ENCODE results near the gene DKK3.

Gene DKK3

GRCh38 chr11:12032968-12033367 lies 24.5 kb upstream of the DKK3 start:
- in situ Hi-C loops (cut with HindIII; ENCODE audit: low pct_ligation_motif_present, low pct_unique_long_range_greater_than_20kb, low sequenced_read_pairs) = no loop called here
- DNase-seq = no peak

GRCh38 chr11:12031856-12032544 lies 23.6 kb upstream of the DKK3 start:
- in situ Hi-C loops (cut with HindIII; ENCODE audit: low pct_ligation_motif_present, low pct_unique_long_range_greater_than_20kb, low sequenced_read_pairs) = no loop called here
- no peak for DNase-seq

GRCh38 chr11:12029738-12030363 lies 21.4 kb upstream of the DKK3 start:
- DNase-seq = peak; percentile 64
- in situ Hi-C loops (cut with HindIII; ENCODE audit: low pct_ligation_motif_present, low pct_unique_long_range_greater_than_20kb, low sequenced_read_pairs) = no loop called here

GRCh38 chr11:12029119-12029518 lies 20.7 kb upstream of the DKK3 start:
- in situ Hi-C loops (cut with HindIII; ENCODE audit: low pct_ligation_motif_present, low pct_unique_long_range_greater_than_20kb, low sequenced_read_pairs) = no loop called here
- DNase-seq = no peak

GRCh38 chr11:12028303-12028702 lies 19.9 kb upstream of the DKK3 start:
- in situ Hi-C loops (cut with HindIII; ENCODE audit: low pct_ligation_motif_present, low pct_unique_long_range_greater_than_20kb, low sequenced_read_pairs) = no loop called here
- DNase-seq = no peak

GRCh38 chr11:12026331-12027211 lies 18.1 kb upstream of the DKK3 start:
- in situ Hi-C loops (cut with HindIII; ENCODE audit: low pct_ligation_motif_present, low pct_unique_long_range_greater_than_20kb, low sequenced_read_pairs) = no loop called here
- DNase-seq = no peak

- no peak for DNase-seq
- in situ Hi-C loops (cut with HindIII; ENCODE audit: low pct_ligation_motif_present, low pct_unique_long_range_greater_than_20kb, low sequenced_read_pairs) = no loop called here
Observed at GRCh38 chr11:12024254-12024926, 16.0 kb upstream of the DKK3 start.

- in situ Hi-C loops (cut with HindIII; ENCODE audit: low pct_ligation_motif_present, low pct_unique_long_range_greater_than_20kb, low sequenced_read_pairs) = no loop called here
- no peak for DNase-seq
Observed at GRCh38 chr11:12023015-12023414, 14.6 kb upstream of the DKK3 start.

- no peak for DNase-seq
Observed at GRCh38 chr11:12020546-12020945, 12.1 kb upstream of the DKK3 start.

GRCh38 chr11:12019866-12020416 lies 11.5 kb upstream of the DKK3 start:
- in situ Hi-C loops (cut with HindIII; ENCODE audit: low pct_ligation_motif_present, low pct_unique_long_range_greater_than_20kb, low sequenced_read_pairs) = no loop called here
- no peak for DNase-seq

More at GRCh38 chr11:12020546-12020945, 12.1 kb upstream of the DKK3 start:
- in situ Hi-C loops (cut with HindIII; ENCODE audit: low pct_ligation_motif_present, low pct_unique_long_range_greater_than_20kb, low sequenced_read_pairs) = no loop called here

- in situ Hi-C loops (cut with HindIII; ENCODE audit: low pct_ligation_motif_present, low pct_unique_long_range_greater_than_20kb, low sequenced_read_pairs) = no loop called here
Observed at GRCh38 chr11:12019337-12019736, 10.9 kb upstream of the DKK3 start.

GRCh38 chr11:12017865-12018453 lies 9.5 kb upstream of the DKK3 start:
- in situ Hi-C loops (cut with HindIII; ENCODE audit: low pct_ligation_motif_present, low pct_unique_long_range_greater_than_20kb, low sequenced_read_pairs) = no loop called here
- no peak for DNase-seq

More at GRCh38 chr11:12019337-12019736, 10.9 kb upstream of the DKK3 start:
- DNase-seq = no peak

GRCh38 chr11:12017243-12017678 lies 8.8 kb upstream of the DKK3 start:
- in situ Hi-C loops (cut with HindIII; ENCODE audit: low pct_ligation_motif_present, low pct_unique_long_range_greater_than_20kb, low sequenced_read_pairs) = no loop called here
- DNase-seq = no peak

- no peak for DNase-seq
- in situ Hi-C loops (cut with HindIII; ENCODE audit: low pct_ligation_motif_present, low pct_unique_long_range_greater_than_20kb, low sequenced_read_pairs) = no loop called here
Observed at GRCh38 chr11:12016246-12016645, 7.8 kb upstream of the DKK3 start.

GRCh38 chr11:12015486-12015885 lies 7.1 kb upstream of the DKK3 start:
- in situ Hi-C loops (cut with HindIII; ENCODE audit: low pct_ligation_motif_present, low pct_unique_long_range_greater_than_20kb, low sequenced_read_pairs) = no loop called here
- no peak for DNase-seq

GRCh38 chr11:12013781-12014180 lies 5.4 kb upstream of the DKK3 start:
- in situ Hi-C loops (cut with HindIII; ENCODE audit: low pct_ligation_motif_present, low pct_unique_long_range_greater_than_20kb, low sequenced_read_pairs) = no loop called here
- DNase-seq = no peak

GRCh38 chr11:12009617-12010321 lies 1.3 kb upstream of the DKK3 start:
- in situ Hi-C loops (cut with HindIII; ENCODE audit: low pct_ligation_motif_present, low pct_unique_long_range_greater_than_20kb, low sequenced_read_pairs) = no loop called here
- no peak for DNase-seq

All from ACHN (cell line).